ENCODE data around the gene CDK7.

- TF ChIP-seq CTCF (IDR thresholded peaks at IDR 0.05) (no peak), POLR2A (IDR thresholded peaks at IDR 0.05) (no peak)
Observed at GRCh38 chr5:69293882-69294281, 59.2 kb downstream of the CDK7 start.

Data from uterus (tissue), 2 donors.